SJCRH30 (cell line): ENCODE measurements around the gene ZIC2. TPM values are rescaled to one million over a fixed set of nuclear protein-coding genes. Genes with fewer than 3 reads are reported as not detected.

ENCODE experiments used
- DNase-seq, 2 experiments: peaks; one replicate each; pipeline ENCODE4 v3.0.0-alpha.2; 2015 to 2020
- H3K27ac ChIP-seq: fragments of 250-450 bp; sonication (Bioruptor Pico); 2 replicates; pipeline ENCODE4 v1.5.1; 2020; ENCODE audit warnings: mild to moderate bottlenecking, moderate library complexity
- H3K27me3 ChIP-seq: fragments of 250-450 bp; sonication (Bioruptor Pico); 2 replicates; pipeline ENCODE4 v1.5.1; 2020; ENCODE audit warnings: mild to moderate bottlenecking, moderate library complexity
- H3K36me3 ChIP-seq: fragments of 250-450 bp; sonication (Bioruptor Pico); 2 replicates; pipeline ENCODE4 v1.5.1; 2020; ENCODE audit warnings: mild to moderate bottlenecking, moderate library complexity
- H3K4me1 ChIP-seq: fragments of 250-450 bp; sonication (Bioruptor Pico); 2 replicates; pipeline ENCODE4 v1.5.1; 2020; ENCODE audit warnings: mild to moderate bottlenecking, moderate library complexity
- H3K4me3 ChIP-seq: fragments of 250-450 bp; sonication (Bioruptor Pico); 2 replicates; pipeline ENCODE4 v1.5.1; 2020; ENCODE audit warnings: mild to moderate bottlenecking, moderate library complexity
- H3K9me3 ChIP-seq: fragments of 250-450 bp; sonication (Bioruptor Pico); replicated peaks from 2 replicates; pipeline ENCODE4 v1.5.1; 2020; ENCODE audit warnings: mild to moderate bottlenecking, moderate library complexity
- total RNA-seq: library from RNA; depleted of rRNA; stranded (reverse); fragments of >200 nt; shearing (Covaris generic); gene quantifications from 2 replicates; pipeline ENCODE4 v1.2.3, GENCODE V29; 2014

Gene ZIC2
- total RNA-seq, 1 experiment from 2014 or later: 2.7 TPM

DNA sequence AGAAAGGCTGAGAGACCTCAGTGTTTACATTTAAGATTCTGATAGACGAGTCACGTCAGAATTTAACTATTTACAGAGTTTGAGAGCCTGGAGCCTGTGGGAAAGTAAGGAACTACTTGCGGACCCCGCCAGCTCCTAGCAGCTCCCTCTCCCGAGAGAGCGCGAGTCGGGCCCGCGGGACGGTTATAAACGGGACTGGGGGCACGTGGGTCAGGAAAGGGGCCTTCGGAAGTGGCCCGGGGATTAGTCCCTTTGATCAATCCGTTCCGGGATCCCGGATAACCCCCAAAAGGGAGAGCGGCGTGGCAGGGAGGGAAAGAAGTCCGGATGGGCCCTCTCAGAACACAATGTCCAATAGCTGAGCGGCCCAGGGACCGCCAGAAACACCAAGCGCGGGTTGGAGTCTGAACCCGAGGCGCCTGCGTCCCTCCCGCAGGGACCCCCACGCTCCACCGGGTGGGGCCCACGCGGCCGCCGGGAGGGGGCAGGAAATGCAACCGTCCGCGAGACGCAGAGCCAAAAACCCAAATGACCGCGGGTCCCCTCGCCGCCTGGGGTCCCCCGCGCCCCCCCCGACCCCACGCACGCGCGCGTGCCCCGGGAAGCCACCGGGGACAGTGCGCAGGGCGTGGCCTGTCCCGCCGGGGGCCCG lies 13.6 kb upstream of the ZIC2 start:
- no peak for DNase-seq
- Histone ChIP-seq H3K27me3 (no peaks in the 10 kb centered on the region; the same call in 1 of the 2 replicates), H3K9me3 (no peaks in the 10 kb centered on the region), H3K4me3 (no peak overlapping the region), H3K27ac (no peak overlapping the region), H3K36me3 (no peaks in the 10 kb centered on the region), H3K4me1 (no peaks in the 10 kb centered on the region)

DNA sequence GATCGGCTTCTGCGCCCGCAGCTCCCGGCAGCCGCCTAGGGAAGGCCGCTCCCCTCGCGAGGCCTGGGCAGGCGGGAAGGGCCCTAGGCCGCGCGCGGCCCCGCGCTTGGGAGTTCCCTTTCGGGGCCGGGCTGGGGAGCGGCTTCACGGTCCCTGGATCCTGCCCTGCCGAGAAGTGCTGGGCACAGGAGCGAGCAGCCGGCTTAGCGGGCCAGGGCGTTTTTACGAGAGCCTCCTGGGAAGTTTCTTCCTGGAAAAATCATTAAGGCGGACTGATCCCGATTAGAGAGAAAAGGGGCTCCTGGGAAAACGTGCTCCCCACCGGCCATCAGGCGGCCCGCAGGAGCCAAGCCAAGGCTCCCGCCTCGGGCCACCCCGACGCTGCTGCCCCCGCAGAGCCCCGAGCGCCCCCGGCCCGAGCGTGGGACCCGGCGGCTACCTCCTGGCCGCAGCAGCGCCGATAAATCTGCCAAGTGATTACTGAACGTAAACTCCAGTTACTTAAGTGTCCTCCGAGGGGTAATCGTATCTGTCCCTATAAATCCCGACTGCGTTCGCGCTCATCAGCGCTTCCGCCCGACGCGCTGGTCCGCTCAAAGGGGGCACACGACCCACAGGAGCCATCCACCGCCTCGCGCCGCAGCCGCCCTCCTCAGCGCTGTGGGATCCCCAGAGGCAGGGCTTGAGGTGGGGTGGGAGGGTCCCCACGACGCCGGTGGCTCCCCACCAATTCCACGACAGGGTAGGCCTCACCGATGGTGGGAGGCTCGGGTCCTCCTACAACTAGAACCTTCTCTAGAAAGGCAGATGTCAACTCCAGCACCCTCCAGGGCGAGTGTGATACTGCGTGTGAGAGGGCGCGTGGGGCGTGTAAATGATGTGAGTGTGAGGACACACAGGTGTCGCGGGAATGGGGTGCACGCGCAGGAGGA lies 12.8 kb upstream of the ZIC2 start:
- Histone ChIP-seq H3K4me3 (no peak overlapping the region), H3K4me1 (no peaks in the 10 kb centered on the region), H3K36me3 (no peaks in the 10 kb centered on the region), H3K27ac (no peak overlapping the region), H3K27me3 (no peaks in the 10 kb centered on the region; the same call in 1 of the 2 replicates), H3K9me3 (no peaks in the 10 kb centered on the region)
- no peak for DNase-seq

DNA sequence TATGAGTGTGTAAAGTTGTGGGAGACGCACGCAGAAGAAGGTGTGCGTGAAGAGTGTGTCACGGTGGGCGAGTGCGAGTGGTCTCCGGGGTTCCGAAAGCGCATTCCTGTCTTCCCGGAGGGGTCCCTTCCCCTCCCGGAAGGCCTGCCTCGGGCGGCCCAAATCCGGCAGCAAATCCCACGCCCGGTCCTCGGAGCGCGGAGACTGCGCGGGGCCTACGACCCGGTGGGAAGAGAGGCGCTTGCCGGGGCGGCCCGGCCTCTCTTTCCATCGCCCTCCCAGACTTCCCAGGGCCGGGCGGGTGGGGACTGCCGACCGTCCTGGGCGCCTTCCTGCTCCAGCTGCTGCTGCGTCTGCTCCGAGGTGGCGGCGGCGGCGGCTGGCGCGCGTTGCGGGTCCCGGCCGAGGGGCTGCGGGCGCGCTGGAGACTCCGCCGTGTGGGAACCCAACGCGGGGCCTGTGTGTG lies 12.1 kb upstream of the ZIC2 start:
- no peaks in the 10 kb centered on the region for H3K4me1 ChIP-seq
- no peaks in the 10 kb centered on the region; the same call in 1 of the 2 replicates for H3K27me3 ChIP-seq
- DNase-seq: peak in 1 of 2 experiments; percentile 12
- H3K4me3 ChIP-seq: peak overlapping the region; percentile 73
- no peaks in the 10 kb centered on the region for H3K36me3 ChIP-seq
- no peaks in the 10 kb centered on the region for H3K9me3 ChIP-seq
- no peak overlapping the region for H3K27ac ChIP-seq

DNA sequence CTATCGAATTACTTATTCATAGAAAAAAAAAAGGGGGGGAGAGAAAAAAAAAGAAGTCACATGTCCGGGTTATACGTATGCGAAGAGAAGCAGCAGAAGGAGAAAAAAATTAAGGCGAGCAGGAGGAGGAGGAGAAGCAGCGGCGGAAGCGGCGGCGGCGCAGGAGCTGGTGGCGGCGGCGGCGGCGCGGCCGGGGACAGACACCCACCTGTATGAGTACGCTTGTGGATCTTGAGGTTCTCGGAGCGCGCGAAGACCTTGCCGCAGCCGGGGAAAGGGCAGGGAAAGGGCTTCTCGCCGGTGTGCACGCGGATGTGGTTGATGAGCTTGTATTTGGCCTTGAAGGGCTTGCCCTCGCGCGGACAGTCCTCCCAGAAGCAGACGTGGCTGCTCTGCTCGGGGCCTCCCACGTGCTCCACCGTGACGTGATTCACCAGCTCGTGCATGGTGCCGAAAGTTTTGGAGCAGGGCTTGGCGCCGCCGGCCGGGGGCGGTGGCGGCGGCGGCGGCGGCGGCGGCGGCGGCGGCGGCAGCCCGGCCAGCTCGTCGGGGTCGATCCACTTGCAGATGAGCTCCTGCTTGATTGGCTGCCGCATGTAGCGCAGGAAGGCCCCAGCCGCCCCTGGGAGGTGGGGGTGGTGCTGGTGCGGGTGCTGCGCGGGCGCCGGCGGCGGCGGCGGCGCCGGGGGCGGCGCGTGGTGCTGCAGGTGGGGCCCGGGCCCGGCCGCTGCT lies 11.5 kb upstream of the ZIC2 start:
- H3K27me3 ChIP-seq: no peaks in the 10 kb centered on the region; the same call in 1 of the 2 replicates
- DNase-seq: peak; percentile 55 to 63
- H3K27ac ChIP-seq: no peak overlapping the region
- H3K9me3 ChIP-seq: no peaks in the 10 kb centered on the region
- H3K4me3 ChIP-seq: peak overlapping the region; percentile 73
- no peaks in the 10 kb centered on the region for H3K36me3 ChIP-seq
- no peaks in the 10 kb centered on the region for H3K4me1 ChIP-seq

DNA sequence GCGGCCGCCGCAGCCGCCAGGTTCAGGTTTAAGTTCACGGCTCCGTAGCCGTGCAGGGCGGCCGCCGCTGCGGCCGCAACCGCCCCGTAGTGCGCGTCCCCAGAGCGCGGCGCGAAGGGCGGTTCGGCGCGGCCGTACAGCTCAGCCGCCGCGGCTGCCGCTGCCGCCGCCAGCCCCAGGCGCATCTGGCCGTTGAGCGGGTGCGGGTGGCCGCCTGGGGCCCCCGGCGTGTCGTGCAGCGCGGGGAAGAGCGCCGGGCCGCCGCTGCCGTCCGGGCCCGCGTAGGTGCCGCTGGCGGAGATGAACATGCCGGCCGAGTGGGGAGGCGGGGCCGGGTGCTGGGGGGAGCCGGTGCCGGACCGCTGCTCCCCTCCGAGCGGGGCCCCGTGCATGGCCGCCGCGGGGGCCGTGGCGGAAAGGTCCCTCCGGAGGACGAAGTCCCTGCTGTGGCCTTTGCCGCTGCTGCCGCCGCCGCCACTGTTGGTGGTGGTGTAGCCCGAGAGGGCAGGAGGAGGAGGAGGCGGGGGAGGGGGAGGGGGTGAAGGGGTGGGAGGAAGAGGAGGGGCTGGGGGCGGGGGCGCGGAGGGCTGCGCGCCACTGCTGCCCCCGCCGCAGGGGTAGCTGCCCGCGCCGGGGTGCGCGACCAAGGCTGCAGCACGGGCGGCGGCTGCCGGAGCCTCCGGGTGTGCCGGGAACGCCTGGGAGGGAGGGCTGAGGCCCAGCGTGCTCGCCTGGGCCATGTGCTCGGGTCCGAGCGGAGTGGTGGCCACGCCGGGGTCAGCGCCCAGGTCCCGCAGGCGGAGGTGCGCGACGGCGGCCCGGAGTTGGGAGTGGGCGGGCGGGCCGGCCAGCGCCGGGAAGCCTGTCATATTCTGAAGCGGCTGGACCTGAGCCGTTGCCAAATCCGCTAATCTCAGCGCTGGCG lies 10.7 kb upstream of the ZIC2 start:
- Histone ChIP-seq H3K36me3 (no peaks in the 10 kb centered on the region), H3K27me3 (no peaks in the 10 kb centered on the region; the same call in 1 of the 2 replicates), H3K4me3 (peak overlapping the region; percentile 73), H3K27ac (no peak overlapping the region), H3K4me1 (no peaks in the 10 kb centered on the region), H3K9me3 (no peaks in the 10 kb centered on the region)
- peak; percentile 35 to 44 for DNase-seq

DNA sequence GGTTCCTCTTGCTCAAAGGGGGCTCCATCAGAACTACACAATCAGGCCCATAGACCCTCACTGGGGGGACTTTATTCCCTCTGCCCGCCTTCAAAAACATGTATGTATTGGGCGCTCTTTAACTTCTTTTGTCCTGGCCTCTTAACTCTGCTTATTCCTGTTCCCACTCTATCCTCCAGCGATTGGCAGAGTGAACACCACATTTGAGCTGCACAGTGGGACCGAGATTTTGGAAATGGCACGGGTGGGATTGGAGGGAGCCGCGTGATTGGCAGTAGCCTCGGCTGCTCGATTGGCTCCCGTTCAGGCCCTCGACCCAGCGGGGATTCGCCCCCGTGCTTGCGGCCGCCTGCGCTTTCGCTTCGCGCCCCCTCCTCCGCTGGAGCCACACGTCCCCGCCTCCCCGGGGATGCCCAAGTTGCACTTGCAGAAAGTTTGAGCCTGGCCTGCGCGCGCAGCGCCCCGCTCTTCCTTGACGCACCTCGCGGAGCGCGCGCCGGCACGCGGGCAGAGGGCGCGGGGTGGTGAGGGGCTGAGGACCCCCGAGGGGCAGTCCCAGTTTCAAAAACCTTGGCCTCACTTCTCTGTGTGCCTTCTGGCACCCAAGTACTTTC lies 9.9 kb upstream of the ZIC2 start, which contains the start of gene ZIC5:
Gene ZIC5, minus strand, starts transcription at position 192 of the 614 bp plus-strand sequence. Its CDS starts 164 bp downstream, at position 28.
- Histone ChIP-seq H3K36me3 (no peaks in the 10 kb centered on the region), H3K4me1 (no peaks in the 10 kb centered on the region), H3K27ac (no peak within 1 kb of the TSS), H3K27me3 (no peaks in the 10 kb centered on the region; the same call in 1 of the 2 replicates), H3K9me3 (no peaks in the 10 kb centered on the region), H3K4me3 (peak within 1 kb of the TSS; percentile 73)
- DNase-seq: peak; percentile 34 to 52

DNA sequence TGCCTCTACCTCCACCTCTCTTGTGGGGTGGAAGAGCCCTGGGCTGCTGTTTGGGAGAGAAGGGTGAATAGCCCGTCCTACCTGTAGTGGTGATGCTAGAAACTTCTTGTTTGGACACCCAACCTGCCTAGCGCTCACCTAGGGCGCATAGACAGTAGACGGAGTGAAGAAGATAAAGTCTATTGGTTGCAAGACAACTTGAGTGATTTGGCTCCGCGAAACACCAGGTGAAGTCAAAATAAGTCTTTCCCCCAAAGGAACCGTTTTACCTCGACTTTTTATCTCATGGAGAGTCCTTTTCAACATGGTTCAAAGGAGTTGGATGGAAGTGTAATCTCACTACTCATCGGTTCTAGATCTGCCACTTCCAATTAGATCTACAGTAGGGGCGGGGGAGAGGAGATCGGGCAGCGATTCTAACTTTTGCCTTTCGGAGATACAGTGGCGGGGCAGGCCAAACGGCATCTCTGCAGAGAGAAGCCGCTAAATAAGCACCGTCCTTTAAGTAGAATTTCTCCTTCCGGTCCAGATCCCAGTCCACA lies 9.3 kb upstream of the ZIC2 start:
- Histone ChIP-seq H3K36me3 (no peaks in the 10 kb centered on the region), H3K27me3 (no peaks in the 10 kb centered on the region; the same call in 1 of the 2 replicates), H3K27ac (no peak overlapping the region), H3K9me3 (no peaks in the 10 kb centered on the region), H3K4me1 (no peaks in the 10 kb centered on the region), H3K4me3 (no peak overlapping the region)
- DNase-seq: no peak

DNA sequence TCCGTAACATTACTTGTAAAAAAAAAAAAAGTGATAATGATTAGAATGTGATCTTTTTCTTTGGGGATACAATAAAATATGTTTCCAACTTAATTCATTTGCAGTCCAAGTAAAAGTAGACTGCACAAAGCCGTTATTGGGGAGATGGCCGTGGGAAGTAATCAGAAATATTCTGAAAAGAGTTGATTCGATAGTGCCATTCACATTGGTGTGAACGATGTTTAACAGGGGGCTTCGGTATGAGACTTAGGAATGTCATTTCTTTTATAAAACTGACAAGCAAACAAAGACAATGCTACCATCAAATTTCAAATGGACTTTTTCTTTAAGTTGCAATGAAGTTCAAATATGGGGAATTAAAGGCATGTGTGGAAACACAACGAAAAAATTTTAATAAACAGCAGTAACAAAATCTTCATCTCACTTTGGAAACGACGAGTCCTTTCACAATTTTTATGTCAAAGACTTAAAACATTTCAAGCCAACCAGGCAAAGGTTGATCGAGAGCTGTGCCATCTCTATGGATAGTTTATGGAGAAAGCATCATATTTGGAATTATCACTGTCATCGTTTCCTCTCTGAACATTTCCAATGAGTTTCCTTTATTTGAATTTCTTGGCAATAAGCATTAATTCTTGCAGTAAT lies 8.3 kb upstream of the ZIC2 start:
- no peak for DNase-seq
- Histone ChIP-seq H3K27me3 (no peaks in the 10 kb centered on the region; the same call in 1 of the 2 replicates), H3K9me3 (no peaks in the 10 kb centered on the region)

DNA sequence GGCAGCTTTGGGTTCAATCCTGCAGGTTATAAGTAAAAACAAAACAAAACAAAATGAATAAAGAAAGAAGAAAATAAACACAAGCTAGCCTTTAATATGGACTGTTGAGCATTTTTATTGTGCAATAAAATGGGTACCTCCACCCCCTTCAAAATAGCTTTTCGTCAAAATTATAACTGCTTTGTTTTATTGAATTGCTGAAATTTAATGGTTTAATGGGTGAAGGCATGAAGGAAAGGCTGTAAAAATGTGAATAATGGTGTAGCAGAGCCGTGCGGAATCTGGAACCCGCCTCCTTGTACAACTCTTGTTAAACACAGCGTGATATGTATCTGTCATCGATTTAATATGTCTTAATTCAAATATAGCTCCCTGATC lies 7.8 kb upstream of the ZIC2 start:
- Histone ChIP-seq H3K36me3 (no peaks in the 10 kb centered on the region), H3K27ac (no peak overlapping the region), H3K4me1 (no peaks in the 10 kb centered on the region), H3K4me3 (no peak overlapping the region), H3K27me3 (no peaks in the 10 kb centered on the region; the same call in 1 of the 2 replicates), H3K9me3 (no peaks in the 10 kb centered on the region)
- no peak for DNase-seq

More for the DNA sequence above, 8.3 kb upstream of the ZIC2 start:
- no peaks in the 10 kb centered on the region for H3K36me3 ChIP-seq
- H3K4me1 ChIP-seq: no peaks in the 10 kb centered on the region
- no peak overlapping the region for H3K4me3 ChIP-seq
- H3K27ac ChIP-seq: no peak overlapping the region

DNA sequence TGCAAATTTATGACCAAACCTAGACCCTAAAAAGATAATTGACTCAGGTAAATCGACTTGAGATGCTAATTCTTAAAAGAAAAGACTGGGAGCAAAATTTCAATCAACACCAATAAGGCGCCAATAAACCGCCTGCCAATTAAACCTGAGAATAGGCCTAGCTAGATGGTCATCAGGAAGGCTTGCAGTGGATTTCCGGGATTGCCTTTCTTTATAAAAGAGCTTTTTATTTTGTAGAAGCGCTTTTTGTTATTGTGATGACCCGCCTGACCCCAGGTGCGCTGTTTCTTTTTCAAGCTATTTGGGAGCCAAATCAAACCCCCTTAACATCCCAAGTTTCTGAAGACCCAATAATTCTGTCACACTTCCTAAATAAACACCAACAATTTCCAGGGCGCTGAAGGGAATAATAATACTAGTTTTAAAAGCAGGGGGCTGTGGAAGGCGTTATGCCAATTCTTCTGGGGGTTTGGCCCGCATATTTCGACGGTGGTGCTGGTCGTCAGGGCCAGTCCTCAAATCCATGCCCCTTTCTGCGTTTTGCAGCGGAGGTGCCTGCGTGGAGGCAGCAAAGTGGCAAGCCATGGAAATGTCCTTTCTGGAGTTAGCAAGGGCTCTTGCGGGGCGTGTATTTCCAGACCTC lies 7.2 kb upstream of the ZIC2 start:
- Histone ChIP-seq H3K4me1 (no peaks in the 10 kb centered on the region), H3K27ac (no peak overlapping the region), H3K4me3 (no peak overlapping the region), H3K36me3 (no peaks in the 10 kb centered on the region), H3K27me3 (no peaks in the 10 kb centered on the region; the same call in 1 of the 2 replicates), H3K9me3 (no peaks in the 10 kb centered on the region)
- no peak for DNase-seq

DNA sequence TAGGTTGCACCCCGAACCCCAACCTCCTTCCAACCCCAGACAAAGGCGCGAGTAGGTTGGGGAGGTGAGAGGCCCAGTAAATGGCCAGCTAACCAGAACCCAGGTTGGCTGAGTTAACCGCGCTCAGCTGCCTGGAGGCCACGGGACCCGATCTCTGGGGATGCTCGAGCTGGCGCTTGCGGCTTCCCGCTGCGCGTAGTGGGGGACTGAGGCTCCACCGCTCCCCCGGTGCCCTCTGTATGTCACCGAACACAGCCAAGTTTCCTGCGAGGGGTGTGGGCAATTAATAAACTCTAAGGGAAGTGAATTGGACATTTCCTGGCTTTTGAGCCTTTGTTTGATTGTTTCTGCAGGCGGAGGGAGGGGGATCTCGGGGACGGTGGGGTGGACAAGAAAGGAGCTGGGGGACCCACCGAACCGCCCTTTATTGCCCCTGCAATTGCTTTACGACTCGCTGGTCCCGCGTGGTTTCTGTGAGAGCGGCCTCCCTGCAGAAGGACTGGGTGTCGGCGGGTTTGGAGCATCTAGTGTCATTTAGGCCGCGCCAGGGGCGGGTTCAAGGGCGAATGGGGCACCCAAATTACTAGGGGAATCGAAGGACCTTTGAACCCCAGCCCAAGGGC lies 6.5 kb upstream of the ZIC2 start:
- H3K27me3 ChIP-seq: no peaks in the 10 kb centered on the region; the same call in 1 of the 2 replicates
- H3K36me3 ChIP-seq: no peaks in the 10 kb centered on the region
- no peak for DNase-seq
- H3K9me3 ChIP-seq: no peaks in the 10 kb centered on the region
- H3K27ac ChIP-seq: no peak overlapping the region
- H3K4me1 ChIP-seq: no peaks in the 10 kb centered on the region
- H3K4me3 ChIP-seq: no peak overlapping the region

DNA sequence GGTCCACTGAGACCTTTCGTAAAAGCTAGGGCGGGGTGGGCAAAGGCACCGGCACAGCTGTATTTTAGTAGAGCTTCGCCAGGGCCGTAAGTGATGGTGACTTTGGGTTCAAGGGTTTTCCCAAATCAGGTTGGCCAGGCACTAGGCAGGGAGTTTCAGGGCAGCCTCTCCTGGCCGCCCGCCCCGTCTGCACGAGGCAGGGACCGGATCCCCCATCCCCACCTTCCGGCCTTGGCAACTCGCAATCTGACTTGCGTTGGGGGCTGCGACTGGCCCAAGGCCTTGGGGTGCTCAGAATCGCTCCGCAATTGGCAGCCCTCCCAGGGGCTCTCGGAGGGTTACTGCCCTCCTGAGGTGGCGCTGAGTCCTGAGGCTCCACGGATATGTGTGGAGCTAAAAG lies 6.0 kb upstream of the ZIC2 start:
- DNase-seq: no peak
- Histone ChIP-seq H3K36me3 (no peaks in the 10 kb centered on the region), H3K4me3 (no peak overlapping the region), H3K27me3 (no peaks in the 10 kb centered on the region; the same call in 1 of the 2 replicates), H3K9me3 (no peaks in the 10 kb centered on the region), H3K27ac (no peak overlapping the region), H3K4me1 (no peaks in the 10 kb centered on the region)
